HEK293 (cell line): ENCODE results near the gene ZNF462.
"Not testable (repeated sequence)": the region's sequence is repeated elsewhere in the genome, so short reads cannot be mapped to it uniquely, and the experiment has no call there.

Experiments used
- KLF9 ChIP-seq: fragments of 450-650 bp; formaldehyde crosslinking; IDR thresholded peaks from 2 replicates; pipeline ENCODE4 v1.5.1; 2016; ENCODE audit warnings: missing biosample characterization, missing genetic modification characterization, low read depth
- TCF7L2 ChIP-seq: IDR thresholded peaks from 2 replicates; pipeline ENCODE4 v1.6.1; 2011; ENCODE audit warnings: low read depth, mild to moderate bottlenecking, inconsistent platforms, low read length, moderate library complexity, borderline replicate concordance
- ZNF140 ChIP-seq: fragments of 450-650 bp; formaldehyde crosslinking; IDR thresholded peaks from 2 replicates; pipeline ENCODE4 v1.5.1; 2016; ENCODE audit warnings: missing biosample characterization, missing genetic modification characterization
- ZNF404 ChIP-seq: fragments of 450-650 bp; formaldehyde crosslinking; IDR thresholded peaks from 2 replicates; pipeline ENCODE4 v1.5.1; 2017; ENCODE audit warnings: missing biosample characterization, missing genetic modification characterization
- ZNF544 ChIP-seq: fragments of 450-650 bp; formaldehyde crosslinking; IDR thresholded peaks from 2 replicates; pipeline ENCODE4 v1.5.0; 2017; ENCODE audit warnings: missing biosample characterization, missing genetic modification characterization
- ZNF76 ChIP-seq: fragments of 450-650 bp; formaldehyde crosslinking; IDR thresholded peaks from 2 replicates; pipeline ENCODE4; 2016; ENCODE audit warnings: low read depth, missing biosample characterization, missing genetic modification characterization, borderline replicate concordance
- ZNF843 ChIP-seq: fragments of 450-650 bp; formaldehyde crosslinking; IDR thresholded peaks from 2 replicates; pipeline ENCODE4 v1.5.1; 2016; ENCODE audit warnings: missing biosample characterization, missing genetic modification characterization
- TF ChIP-seq, protein P1 (sequence below): fragments of 450-650 bp; formaldehyde crosslinking; IDR thresholded peaks from 2 replicates; pipeline ENCODE4 v1.5.1; 2016; ENCODE audit warnings: missing biosample characterization, missing genetic modification characterization
- TF ChIP-seq, protein P2 (sequence below): sonication (generic); formaldehyde crosslinking; IDR thresholded peaks from 2 replicates; pipeline ENCODE4 v1.8.1; 2022; ENCODE audit warnings: mild to moderate bottlenecking, moderate library complexity, missing genetic modification reagents
- TF ChIP-seq, protein P3 (sequence below): fragments of 450-650 bp; formaldehyde crosslinking; IDR thresholded peaks from 2 replicates; pipeline ENCODE4 v1.5.0; 2017; ENCODE audit warnings: missing biosample characterization, missing genetic modification characterization, borderline replicate concordance
- TF ChIP-seq, protein P4 (sequence below): fragments of 450-650 bp; formaldehyde crosslinking; IDR thresholded peaks from 2 replicates; pipeline ENCODE4 v1.5.1; 2016; ENCODE audit warnings: missing biosample characterization, missing genetic modification characterization
- TF ChIP-seq, protein P5 (sequence below): fragments of 450-650 bp; formaldehyde crosslinking; IDR thresholded peaks from 2 replicates; pipeline ENCODE4 v1.5.1; 2016; ENCODE audit warnings: missing biosample characterization, missing genetic modification characterization
- TF ChIP-seq, protein P6 (sequence below): fragments of 450-650 bp; formaldehyde crosslinking; IDR thresholded peaks from 2 replicates; pipeline ENCODE4 v1.5.1; 2016; ENCODE audit warnings: missing biosample characterization, missing genetic modification characterization
- TF ChIP-seq, protein P7 (sequence below): fragments of 450-650 bp; formaldehyde crosslinking; IDR thresholded peaks from 2 replicates; pipeline ENCODE4 v1.5.1; 2016; ENCODE audit warnings: missing biosample characterization, missing genetic modification characterization

- TF ChIP-seq, protein P1, sequence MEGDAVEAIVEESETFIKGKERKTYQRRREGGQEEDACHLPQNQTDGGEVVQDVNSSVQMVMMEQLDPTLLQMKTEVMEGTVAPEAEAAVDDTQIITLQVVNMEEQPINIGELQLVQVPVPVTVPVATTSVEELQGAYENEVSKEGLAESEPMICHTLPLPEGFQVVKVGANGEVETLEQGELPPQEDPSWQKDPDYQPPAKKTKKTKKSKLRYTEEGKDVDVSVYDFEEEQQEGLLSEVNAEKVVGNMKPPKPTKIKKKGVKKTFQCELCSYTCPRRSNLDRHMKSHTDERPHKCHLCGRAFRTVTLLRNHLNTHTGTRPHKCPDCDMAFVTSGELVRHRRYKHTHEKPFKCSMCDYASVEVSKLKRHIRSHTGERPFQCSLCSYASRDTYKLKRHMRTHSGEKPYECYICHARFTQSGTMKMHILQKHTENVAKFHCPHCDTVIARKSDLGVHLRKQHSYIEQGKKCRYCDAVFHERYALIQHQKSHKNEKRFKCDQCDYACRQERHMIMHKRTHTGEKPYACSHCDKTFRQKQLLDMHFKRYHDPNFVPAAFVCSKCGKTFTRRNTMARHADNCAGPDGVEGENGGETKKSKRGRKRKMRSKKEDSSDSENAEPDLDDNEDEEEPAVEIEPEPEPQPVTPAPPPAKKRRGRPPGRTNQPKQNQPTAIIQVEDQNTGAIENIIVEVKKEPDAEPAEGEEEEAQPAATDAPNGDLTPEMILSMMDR (tag by site-specific recombination), result not testable (repeated sequence)
- TF ChIP-seq, protein P2, sequence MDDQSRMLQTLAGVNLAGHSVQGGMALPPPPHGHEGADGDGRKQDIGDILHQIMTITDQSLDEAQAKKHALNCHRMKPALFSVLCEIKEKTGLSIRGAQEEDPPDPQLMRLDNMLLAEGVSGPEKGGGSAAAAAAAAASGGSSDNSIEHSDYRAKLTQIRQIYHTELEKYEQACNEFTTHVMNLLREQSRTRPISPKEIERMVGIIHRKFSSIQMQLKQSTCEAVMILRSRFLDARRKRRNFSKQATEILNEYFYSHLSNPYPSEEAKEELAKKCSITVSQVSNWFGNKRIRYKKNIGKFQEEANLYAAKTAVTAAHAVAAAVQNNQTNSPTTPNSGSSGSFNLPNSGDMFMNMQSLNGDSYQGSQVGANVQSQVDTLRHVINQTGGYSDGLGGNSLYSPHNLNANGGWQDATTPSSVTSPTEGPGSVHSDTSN (CRISPR knock-in tag), result not testable (repeated sequence)
- TF ChIP-seq, protein P3, sequence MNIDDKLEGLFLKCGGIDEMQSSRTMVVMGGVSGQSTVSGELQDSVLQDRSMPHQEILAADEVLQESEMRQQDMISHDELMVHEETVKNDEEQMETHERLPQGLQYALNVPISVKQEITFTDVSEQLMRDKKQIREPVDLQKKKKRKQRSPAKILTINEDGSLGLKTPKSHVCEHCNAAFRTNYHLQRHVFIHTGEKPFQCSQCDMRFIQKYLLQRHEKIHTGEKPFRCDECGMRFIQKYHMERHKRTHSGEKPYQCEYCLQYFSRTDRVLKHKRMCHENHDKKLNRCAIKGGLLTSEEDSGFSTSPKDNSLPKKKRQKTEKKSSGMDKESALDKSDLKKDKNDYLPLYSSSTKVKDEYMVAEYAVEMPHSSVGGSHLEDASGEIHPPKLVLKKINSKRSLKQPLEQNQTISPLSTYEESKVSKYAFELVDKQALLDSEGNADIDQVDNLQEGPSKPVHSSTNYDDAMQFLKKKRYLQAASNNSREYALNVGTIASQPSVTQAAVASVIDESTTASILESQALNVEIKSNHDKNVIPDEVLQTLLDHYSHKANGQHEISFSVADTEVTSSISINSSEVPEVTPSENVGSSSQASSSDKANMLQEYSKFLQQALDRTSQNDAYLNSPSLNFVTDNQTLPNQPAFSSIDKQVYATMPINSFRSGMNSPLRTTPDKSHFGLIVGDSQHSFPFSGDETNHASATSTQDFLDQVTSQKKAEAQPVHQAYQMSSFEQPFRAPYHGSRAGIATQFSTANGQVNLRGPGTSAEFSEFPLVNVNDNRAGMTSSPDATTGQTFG, result not testable (repeated sequence)
- not testable (repeated sequence) for TF ChIP-seq TCF7L2; ZNF140; ZNF404 (tag by site-specific recombination); ZNF76; ZNF544 (tag by site-specific recombination); ZNF843 (tag by site-specific recombination); KLF9
- TF ChIP-seq, protein P4, sequence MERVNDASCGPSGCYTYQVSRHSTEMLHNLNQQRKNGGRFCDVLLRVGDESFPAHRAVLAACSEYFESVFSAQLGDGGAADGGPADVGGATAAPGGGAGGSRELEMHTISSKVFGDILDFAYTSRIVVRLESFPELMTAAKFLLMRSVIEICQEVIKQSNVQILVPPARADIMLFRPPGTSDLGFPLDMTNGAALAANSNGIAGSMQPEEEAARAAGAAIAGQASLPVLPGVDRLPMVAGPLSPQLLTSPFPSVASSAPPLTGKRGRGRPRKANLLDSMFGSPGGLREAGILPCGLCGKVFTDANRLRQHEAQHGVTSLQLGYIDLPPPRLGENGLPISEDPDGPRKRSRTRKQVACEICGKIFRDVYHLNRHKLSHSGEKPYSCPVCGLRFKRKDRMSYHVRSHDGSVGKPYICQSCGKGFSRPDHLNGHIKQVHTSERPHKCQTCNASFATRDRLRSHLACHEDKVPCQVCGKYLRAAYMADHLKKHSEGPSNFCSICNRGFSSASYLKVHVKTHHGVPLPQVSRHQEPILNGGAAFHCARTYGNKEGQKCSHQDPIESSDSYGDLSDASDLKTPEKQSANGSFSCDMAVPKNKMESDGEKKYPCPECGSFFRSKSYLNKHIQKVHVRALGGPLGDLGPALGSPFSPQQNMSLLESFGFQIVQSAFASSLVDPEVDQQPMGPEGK, result not testable (repeated sequence)
- TF ChIP-seq, protein P5, sequence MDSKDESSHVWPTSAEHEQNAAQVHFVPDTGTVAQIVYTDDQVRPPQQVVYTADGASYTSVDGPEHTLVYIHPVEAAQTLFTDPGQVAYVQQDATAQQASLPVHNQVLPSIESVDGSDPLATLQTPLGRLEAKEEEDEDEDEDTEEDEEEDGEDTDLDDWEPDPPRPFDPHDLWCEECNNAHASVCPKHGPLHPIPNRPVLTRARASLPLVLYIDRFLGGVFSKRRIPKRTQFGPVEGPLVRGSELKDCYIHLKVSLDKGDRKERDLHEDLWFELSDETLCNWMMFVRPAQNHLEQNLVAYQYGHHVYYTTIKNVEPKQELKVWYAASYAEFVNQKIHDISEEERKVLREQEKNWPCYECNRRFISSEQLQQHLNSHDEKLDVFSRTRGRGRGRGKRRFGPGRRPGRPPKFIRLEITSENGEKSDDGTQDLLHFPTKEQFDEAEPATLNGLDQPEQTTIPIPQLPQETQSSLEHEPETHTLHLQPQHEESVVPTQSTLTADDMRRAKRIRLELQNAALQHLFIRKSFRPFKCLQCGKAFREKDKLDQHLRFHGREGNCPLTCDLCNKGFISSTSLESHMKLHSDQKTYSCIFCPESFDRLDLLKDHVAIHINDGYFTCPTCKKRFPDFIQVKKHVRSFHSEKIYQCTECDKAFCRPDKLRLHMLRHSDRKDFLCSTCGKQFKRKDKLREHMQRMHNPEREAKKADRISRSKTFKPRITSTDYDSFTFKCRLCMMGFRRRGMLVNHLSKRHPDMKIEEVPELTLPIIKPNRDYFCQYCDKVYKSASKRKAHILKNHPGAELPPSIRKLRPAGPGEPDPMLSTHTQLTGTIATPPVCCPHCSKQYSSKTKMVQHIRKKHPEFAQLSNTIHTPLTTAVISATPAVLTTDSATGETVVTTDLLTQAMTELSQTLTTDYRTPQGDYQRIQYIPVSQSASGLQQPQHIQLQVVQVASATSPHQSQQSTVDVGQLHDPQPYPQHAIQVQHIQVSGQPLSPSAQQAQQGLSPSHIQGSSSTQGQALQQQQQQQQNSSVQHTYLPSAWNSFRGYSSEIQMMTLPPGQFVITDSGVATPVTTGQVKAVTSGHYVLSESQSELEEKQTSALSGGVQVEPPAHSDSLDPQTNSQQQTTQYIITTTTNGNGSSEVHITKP (tag by site-specific recombination), result not testable (repeated sequence)
- TF ChIP-seq, protein P6, sequence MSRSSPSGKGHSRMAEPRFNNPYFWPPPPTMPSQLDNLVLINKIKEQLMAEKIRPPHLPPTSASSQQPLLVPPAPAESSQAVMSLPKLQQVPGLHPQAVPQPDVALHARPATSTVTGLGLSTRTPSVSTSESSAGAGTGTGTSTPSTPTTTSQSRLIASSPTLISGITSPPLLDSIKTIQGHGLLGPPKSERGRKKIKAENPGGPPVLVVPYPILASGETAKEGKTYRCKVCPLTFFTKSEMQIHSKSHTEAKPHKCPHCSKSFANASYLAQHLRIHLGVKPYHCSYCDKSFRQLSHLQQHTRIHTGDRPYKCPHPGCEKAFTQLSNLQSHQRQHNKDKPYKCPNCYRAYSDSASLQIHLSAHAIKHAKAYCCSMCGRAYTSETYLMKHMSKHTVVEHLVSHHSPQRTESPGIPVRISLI (tag by site-specific recombination), result not testable (repeated sequence)
- TF ChIP-seq, protein P7, sequence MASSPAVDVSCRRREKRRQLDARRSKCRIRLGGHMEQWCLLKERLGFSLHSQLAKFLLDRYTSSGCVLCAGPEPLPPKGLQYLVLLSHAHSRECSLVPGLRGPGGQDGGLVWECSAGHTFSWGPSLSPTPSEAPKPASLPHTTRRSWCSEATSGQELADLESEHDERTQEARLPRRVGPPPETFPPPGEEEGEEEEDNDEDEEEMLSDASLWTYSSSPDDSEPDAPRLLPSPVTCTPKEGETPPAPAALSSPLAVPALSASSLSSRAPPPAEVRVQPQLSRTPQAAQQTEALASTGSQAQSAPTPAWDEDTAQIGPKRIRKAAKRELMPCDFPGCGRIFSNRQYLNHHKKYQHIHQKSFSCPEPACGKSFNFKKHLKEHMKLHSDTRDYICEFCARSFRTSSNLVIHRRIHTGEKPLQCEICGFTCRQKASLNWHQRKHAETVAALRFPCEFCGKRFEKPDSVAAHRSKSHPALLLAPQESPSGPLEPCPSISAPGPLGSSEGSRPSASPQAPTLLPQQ (tag by site-specific recombination), result not testable (repeated sequence)
Measured at GRCh38 chr9:106900523-106900922, 37.6 kb downstream of the ZNF462 start.
